Panc1 (cell line): ENCODE results near the gene PNMA1. TPM values are rescaled to one million over a fixed set of nuclear protein-coding genes. Genes with fewer than 3 reads are reported as not detected.
A peak's percentile ranks its signal among the peaks of the same experiment; 100 is the strongest.

Experiments
- ATAC-seq: fragments of 200-7000 bp; cut with Tn5 transposase; 2 replicates; pipeline ENCODE4 v1.9.1; 2020; ENCODE audit warnings: mild to moderate bottlenecking, moderate library complexity
- Bru-seq: library from RNA; stranded (reverse); fragments of 400-500 nt; gene quantifications from one replicate; lab custom pipeline; 2021; lab: Mats Ljungman, UMichigan
- BruChase-seq, 2 experiments: library from RNA; stranded (reverse); fragments of 400-500 nt; gene quantifications; one replicate each; lab custom pipeline; 2021; lab: Mats Ljungman, UMichigan
- BruUV-seq: library from RNA; stranded (reverse); fragments of 400-500 nt; replicated peaks from 2 replicates; lab custom pipeline; 2021; lab: Mats Ljungman, UMichigan
- CTCF ChIA-PET: fragments of 300-600 bp; sonication (Branson Sonifier 250); formaldehyde crosslinking; loops from one replicate; lab custom pipeline; 2022; ENCODE audit warnings: antibody characterized with exemption; lab: Charles Lee
- POLR2A ChIA-PET: fragments of 300-600 bp; sonication (Branson Sonifier 250); formaldehyde crosslinking; loops from one replicate; lab custom pipeline; 2022; ENCODE audit warnings: antibody characterized with exemption; lab: Charles Lee
- DNase-seq: peaks from one replicate; pipeline ENCODE4 v3.0.0-alpha.2; 2010; ENCODE audit warnings: low read depth, low spot score
- H3K27ac ChIP-seq: 2 replicates; pipeline ENCODE4 v1.5.1; 2011; ENCODE audit warnings: mild to moderate bottlenecking, low read length, inconsistent platforms
- H3K27me3 ChIP-seq: fragments of 200-500 bp; sonication (Bioruptor generic); 2 replicates; pipeline ENCODE4 v1.6.0; 2014; ENCODE audit warnings: low read length, inconsistent platforms; ENCODE audit not compliant: control insufficient read depth, insufficient read depth
- H3K36me3 ChIP-seq: fragments of 200-500 bp; sonication (Bioruptor generic); 2 replicates; pipeline ENCODE4 v1.5.1; 2014; ENCODE audit warnings: inconsistent platforms, mild to moderate bottlenecking, low read length, moderate library complexity; ENCODE audit not compliant: control insufficient read depth, insufficient read depth
- H3K4me1 ChIP-seq: 2 replicates; pipeline ENCODE4 v1.5.1; 2011; ENCODE audit warnings: inconsistent platforms, mild to moderate bottlenecking, low read length, moderate library complexity; ENCODE audit not compliant: control insufficient read depth, insufficient read depth
- H3K4me3 ChIP-seq, 2 experiments: 2 replicates each; pipeline ENCODE4 v1.5.1; 2011 to 2012; ENCODE audit warnings: low read depth in 2 of 2, low read length in 2 of 2, mild to moderate bottlenecking in 2 of 2, inconsistent platforms in 1 of 2, moderate library complexity in 1 of 2
- H3K9me3 ChIP-seq: fragments of 200-500 bp; sonication (Bioruptor generic); 2 replicates; pipeline ENCODE4 v1.5.1; 2014; ENCODE audit warnings: low read depth, mild to moderate bottlenecking, inconsistent platforms, low read length, moderate library complexity; ENCODE audit not compliant: control insufficient read depth, insufficient read depth
- POLR2AphosphoS5 ChIP-seq: IDR thresholded peaks from 2 replicates; pipeline ENCODE4 v1.6.1; 2012; ENCODE audit warnings: mild to moderate bottlenecking, low read depth, low read length, moderate library complexity
- SIN3A ChIP-seq: IDR thresholded peaks from 2 replicates; pipeline ENCODE4 v1.6.1; 2012; ENCODE audit warnings: low read depth, mild to moderate bottlenecking, low read length, moderate library complexity, borderline replicate concordance; ENCODE audit not compliant: insufficient read depth
- TCF7L2 ChIP-seq: IDR thresholded peaks from 2 replicates; pipeline ENCODE4 v1.6.1; 2011; ENCODE audit warnings: mild to moderate bottlenecking, low read depth, low read length, inconsistent platforms
- in situ Hi-C: cut with HindIII; loops from 2 replicates; pipeline ENCODE4 v1.10.0; 2016; ENCODE audit warnings: low sequenced_read_pairs, low pct_unique_long_range_greater_than_20kb
- intact Hi-C: fragments of 100-400 bp; cut with micrococcal nuclease; formaldehyde crosslinking; loops from one replicate; pipeline ENCODE4 v1.10.0; 2022; ENCODE audit not compliant: unreplicated experiment
- long read RNA-seq: library from polyadenylated mRNA; unstranded; transcript quantifications from one replicate; pipeline ENCODE4 v2.0.0, GENCODE V29; 2021; ENCODE audit not compliant: unreplicated experiment
- polyA plus RNA-seq: library from polyadenylated mRNA; unstranded; fragments of >200 nt; gene quantifications from one replicate; pipeline ENCODE4 v1.2.1, GENCODE V29; 2012; ENCODE audit warnings: missing spikeins; ENCODE audit not compliant: insufficient read length
- total RNA-seq: library from RNA; stranded (reverse); gene quantifications from one replicate; pipeline ENCODE4 v1.2.1, GENCODE V29; 2021; ENCODE audit not compliant: unreplicated experiment
- TF ChIP-seq, protein P1 (sequence below), 2 experiments: IDR thresholded peaks; 2 replicates each; pipeline ENCODE4 v1.6.1; 2011 to 2012; ENCODE audit warnings: low read depth in 2 of 2, control low read depth in 1 of 2, low read length in 1 of 2, mild to moderate bottlenecking in 1 of 2, moderate library complexity in 1 of 2; ENCODE audit not compliant: insufficient read depth in 1 of 2
- TF ChIP-seq, protein P2 (sequence below): fragments of 450-650 bp; IDR thresholded peaks from 2 replicates; pipeline ENCODE4 v1.5.1; 2017; ENCODE audit warnings: mild to moderate bottlenecking

The PNMA1 gene, protein sequence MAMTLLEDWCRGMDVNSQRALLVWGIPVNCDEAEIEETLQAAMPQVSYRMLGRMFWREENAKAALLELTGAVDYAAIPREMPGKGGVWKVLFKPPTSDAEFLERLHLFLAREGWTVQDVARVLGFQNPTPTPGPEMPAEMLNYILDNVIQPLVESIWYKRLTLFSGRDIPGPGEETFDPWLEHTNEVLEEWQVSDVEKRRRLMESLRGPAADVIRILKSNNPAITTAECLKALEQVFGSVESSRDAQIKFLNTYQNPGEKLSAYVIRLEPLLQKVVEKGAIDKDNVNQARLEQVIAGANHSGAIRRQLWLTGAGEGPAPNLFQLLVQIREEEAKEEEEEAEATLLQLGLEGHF
- 49.7 TPM for total RNA-seq
- 45.4 TPM for polyA plus RNA-seq
- Bru-seq, nascent RNA: percentile 89 among the genes with signal in this experiment
- BruChase-seq, experiment 1, labeled RNA remaining after a 2-hour chase: percentile 97 among the genes with signal in this experiment
- BruChase-seq, experiment 2, labeled RNA remaining after a 6-hour chase: percentile 99 among the genes with signal in this experiment
- long read RNA-seq, transcript PNMA1-201 (1 exons, 2,590 nt): major isoform, 202 of 202 reads
- long read RNA-seq, partial matches to known transcripts: 0 of 202 reads
- long read RNA-seq, other reads (novel, unspliced or antisense): 0 of 202 reads

DNA sequence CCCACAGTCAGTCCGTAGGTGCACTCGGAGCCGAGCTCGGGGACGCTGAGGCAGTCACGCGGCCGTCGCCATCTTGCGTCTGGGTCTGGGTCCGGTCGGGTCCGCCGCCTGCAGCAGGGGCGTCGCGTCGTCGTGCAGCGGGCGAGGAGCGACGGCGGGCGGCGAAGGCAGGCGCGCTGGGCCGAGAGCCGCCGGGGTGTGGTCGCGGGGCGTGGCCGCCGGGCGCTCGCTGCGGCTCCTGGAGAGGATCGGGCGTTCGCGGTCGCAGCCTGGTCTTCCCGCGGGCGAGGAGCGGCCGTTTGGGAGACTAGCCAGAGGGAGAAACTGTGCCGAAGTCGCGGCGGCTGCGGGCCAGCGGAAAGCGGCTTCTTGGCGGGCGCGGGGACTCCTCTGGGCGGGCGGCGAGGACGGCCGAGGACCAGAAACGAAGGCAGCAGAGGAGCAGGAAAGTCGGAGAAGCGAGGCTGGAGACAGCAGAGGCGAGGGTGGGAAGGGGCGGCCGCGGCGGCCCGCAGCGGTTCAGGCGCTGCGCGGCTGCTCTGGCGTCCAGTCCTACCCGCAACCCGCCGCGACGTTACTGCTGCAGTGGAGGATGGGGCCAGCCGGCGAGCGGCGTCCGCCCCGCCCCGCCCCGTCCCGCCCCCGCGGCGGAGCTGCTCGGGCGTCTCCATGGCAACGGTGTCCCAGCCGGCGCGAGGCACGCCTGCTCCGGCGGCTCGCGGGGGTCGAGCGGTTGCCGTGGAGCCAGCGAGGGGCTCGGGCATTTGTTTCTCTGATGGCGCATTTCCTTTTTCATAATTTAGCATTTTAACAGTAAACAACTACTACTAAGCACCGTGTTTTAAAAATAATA is at the start of gene PNMA1:
TSS of gene PNMA1 (minus strand) at position 582 of the 853 bp plus-strand sequence. CDS start 745 bp downstream, outside the sequence.
- POLR2A ChIA-PET: interaction anchor here (0.5 to 0.6 kb wide), 3 partner anchors 12 to 86 kb away, joined by 3 to 4 read pairs (median 3); no protein-coding TSS in a partner anchor
- Histone ChIP-seq H3K27me3 (no peaks in the 10 kb centered on the region), H3K9me3 (no peaks in the 10 kb centered on the region), H3K27ac (peak within 1 kb of the TSS; percentile 82), H3K36me3 (peaks cover 4% of the 10 kb centered on the region; the same call in 1 of the 2 replicates), H3K4me1 (peaks cover 23% of the 10 kb centered on the region), H3K4me3 (peak within 1 kb of the TSS; percentile 69 to 88)
- peak; percentile 90 for ATAC-seq
- in situ Hi-C loops (no loop called here), intact Hi-C loops (no loop called here)
- CTCF ChIA-PET: no interaction called here
- no TSS peak for BruUV-seq
- TF ChIP-seq, protein P1, sequence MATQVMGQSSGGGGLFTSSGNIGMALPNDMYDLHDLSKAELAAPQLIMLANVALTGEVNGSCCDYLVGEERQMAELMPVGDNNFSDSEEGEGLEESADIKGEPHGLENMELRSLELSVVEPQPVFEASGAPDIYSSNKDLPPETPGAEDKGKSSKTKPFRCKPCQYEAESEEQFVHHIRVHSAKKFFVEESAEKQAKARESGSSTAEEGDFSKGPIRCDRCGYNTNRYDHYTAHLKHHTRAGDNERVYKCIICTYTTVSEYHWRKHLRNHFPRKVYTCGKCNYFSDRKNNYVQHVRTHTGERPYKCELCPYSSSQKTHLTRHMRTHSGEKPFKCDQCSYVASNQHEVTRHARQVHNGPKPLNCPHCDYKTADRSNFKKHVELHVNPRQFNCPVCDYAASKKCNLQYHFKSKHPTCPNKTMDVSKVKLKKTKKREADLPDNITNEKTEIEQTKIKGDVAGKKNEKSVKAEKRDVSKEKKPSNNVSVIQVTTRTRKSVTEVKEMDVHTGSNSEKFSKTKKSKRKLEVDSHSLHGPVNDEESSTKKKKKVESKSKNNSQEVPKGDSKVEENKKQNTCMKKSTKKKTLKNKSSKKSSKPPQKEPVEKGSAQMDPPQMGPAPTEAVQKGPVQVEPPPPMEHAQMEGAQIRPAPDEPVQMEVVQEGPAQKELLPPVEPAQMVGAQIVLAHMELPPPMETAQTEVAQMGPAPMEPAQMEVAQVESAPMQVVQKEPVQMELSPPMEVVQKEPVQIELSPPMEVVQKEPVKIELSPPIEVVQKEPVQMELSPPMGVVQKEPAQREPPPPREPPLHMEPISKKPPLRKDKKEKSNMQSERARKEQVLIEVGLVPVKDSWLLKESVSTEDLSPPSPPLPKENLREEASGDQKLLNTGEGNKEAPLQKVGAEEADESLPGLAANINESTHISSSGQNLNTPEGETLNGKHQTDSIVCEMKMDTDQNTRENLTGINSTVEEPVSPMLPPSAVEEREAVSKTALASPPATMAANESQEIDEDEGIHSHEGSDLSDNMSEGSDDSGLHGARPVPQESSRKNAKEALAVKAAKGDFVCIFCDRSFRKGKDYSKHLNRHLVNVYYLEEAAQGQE (IDR thresholded peaks at IDR 0.05; ENCODE audit: insufficient read depth in 1 of 2, low read depth in 2 of 2, low read length in 1 of 2): no peak
- TF ChIP-seq SIN3A: peak; percentile 66; the same call in 1 of the 2 replicates
- TF ChIP-seq POLR2AphosphoS5: peak; percentile 95
- no peak for DNase-seq

DNA sequence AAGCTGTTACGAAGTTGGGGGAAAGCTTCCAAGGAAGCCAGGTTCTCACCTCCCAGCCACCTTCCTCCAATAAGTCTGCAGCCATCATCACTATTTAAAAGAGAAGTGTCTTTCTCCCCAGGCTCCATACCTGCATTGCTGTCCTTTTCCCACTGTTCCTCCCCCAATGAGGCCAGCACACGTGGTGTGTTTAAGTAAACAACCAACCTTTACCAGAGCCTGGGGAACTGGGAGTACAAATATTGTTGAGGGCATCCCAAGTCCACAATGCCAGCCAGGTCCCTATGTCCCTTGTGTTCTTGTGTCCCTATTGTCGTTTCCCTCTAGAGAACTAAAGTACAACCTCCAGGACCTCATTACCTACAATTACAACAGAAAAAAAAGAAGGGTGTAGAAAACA is 49.2 kb upstream of the PNMA1 start:
- CTCF ChIA-PET: no interaction called here

More for the DNA sequence above, 49.2 kb upstream of the PNMA1 start:
- Histone ChIP-seq H3K27me3 (no peaks in the 10 kb centered on the region), H3K36me3 (no peaks in the 10 kb centered on the region), H3K27ac (peak overlapping the region; percentile 98), H3K4me1 (peaks cover 58% of the 10 kb centered on the region), H3K4me3 (no peak overlapping the region), H3K9me3 (no peaks in the 10 kb centered on the region)
- in situ Hi-C loops (no loop called here), intact Hi-C loops (loop anchor here (10.0 kb wide), 1 partner anchor 61 kb away; no protein-coding TSS in a partner anchor)
- TF ChIP-seq, protein P1 (IDR thresholded peaks at IDR 0.05; ENCODE audit: insufficient read depth in 1 of 2, low read depth in 2 of 2, low read length in 1 of 2): no peak
- TF ChIP-seq, protein P2, sequence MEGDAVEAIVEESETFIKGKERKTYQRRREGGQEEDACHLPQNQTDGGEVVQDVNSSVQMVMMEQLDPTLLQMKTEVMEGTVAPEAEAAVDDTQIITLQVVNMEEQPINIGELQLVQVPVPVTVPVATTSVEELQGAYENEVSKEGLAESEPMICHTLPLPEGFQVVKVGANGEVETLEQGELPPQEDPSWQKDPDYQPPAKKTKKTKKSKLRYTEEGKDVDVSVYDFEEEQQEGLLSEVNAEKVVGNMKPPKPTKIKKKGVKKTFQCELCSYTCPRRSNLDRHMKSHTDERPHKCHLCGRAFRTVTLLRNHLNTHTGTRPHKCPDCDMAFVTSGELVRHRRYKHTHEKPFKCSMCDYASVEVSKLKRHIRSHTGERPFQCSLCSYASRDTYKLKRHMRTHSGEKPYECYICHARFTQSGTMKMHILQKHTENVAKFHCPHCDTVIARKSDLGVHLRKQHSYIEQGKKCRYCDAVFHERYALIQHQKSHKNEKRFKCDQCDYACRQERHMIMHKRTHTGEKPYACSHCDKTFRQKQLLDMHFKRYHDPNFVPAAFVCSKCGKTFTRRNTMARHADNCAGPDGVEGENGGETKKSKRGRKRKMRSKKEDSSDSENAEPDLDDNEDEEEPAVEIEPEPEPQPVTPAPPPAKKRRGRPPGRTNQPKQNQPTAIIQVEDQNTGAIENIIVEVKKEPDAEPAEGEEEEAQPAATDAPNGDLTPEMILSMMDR: no peak
- no peak for TF ChIP-seq POLR2AphosphoS5
- TF ChIP-seq TCF7L2: no peak
- TF ChIP-seq SIN3A: no peak
- no peak for ATAC-seq
- BruUV-seq: no TSS peak
- POLR2A ChIA-PET: interaction anchor here (0.7 kb wide), 1 partner anchor 13 kb away, joined by 7 read pairs; no protein-coding TSS in a partner anchor
- DNase-seq: no peak
